GM23338 (cell line): Measurements from ENCODE around the gene IFRD1. TPM values are rescaled to one million over a fixed set of nuclear protein-coding genes. Genes with fewer than 3 reads are reported as not detected.

Experiments
- ATAC-seq: fragments of 200-7000 bp; cut with Tn5 transposase; 3 replicates; pipeline ENCODE4 v1.9.1; 2020
- DNase-seq: peaks from one replicate; pipeline ENCODE4 v3.0.0-alpha.2; 2015; ENCODE audit warnings: low spot score
- H2AFZ ChIP-seq: fragments of 200-600 bp; sonication (generic); 2 replicates; pipeline ENCODE4 v1.8.0; 2016; ENCODE audit warnings: antibody characterized with exemption, mild to moderate bottlenecking, moderate library complexity
- H3F3A ChIP-seq: fragments of 200-600 bp; sonication (generic); replicated peaks from 2 replicates; pipeline ENCODE4 v1.8.0; 2017; ENCODE audit warnings: antibody characterized with exemption, mixed run types, low read depth
- H3K27ac ChIP-seq: fragments of 200-600 bp; sonication (generic); 2 replicates; pipeline ENCODE4 v1.6.1; 2016; ENCODE audit warnings: low read depth
- H3K27me3 ChIP-seq: fragments of 200-600 bp; sonication (generic); 2 replicates; pipeline ENCODE4 v1.8.0; 2016; ENCODE audit warnings: mild to moderate bottlenecking, mixed run types, moderate library complexity; ENCODE audit not compliant: insufficient read depth
- H3K36me3 ChIP-seq: fragments of 200-600 bp; sonication (generic); 2 replicates; pipeline ENCODE4 v1.8.0; 2016; ENCODE audit warnings: mild to moderate bottlenecking; ENCODE audit not compliant: insufficient read depth
- H3K4me1 ChIP-seq: fragments of 200-600 bp; sonication (generic); 2 replicates; pipeline ENCODE4 v1.8.0; 2016; ENCODE audit warnings: mild to moderate bottlenecking, moderate library complexity; ENCODE audit not compliant: insufficient read depth
- H3K4me2 ChIP-seq: fragments of 200-600 bp; sonication (generic); 2 replicates; pipeline ENCODE4 v1.7.1; 2017; ENCODE audit warnings: mixed run types
- H3K4me3 ChIP-seq: fragments of 200-600 bp; sonication (generic); 2 replicates; pipeline ENCODE4 v1.6.1; 2016; ENCODE audit warnings: mixed run types
- H3K79me2 ChIP-seq: fragments of 200-600 bp; sonication (generic); replicated peaks from 2 replicates; pipeline ENCODE4 v1.8.0; 2017; ENCODE audit warnings: mild to moderate bottlenecking; ENCODE audit not compliant: insufficient read depth
- H3K9me2 ChIP-seq: fragments of 200-600 bp; sonication (generic); 2 replicates; pipeline ENCODE4 v1.8.0; 2017; ENCODE audit not compliant: insufficient read depth
- H4K20me1 ChIP-seq: fragments of 200-600 bp; sonication (generic); replicated peaks from 2 replicates; pipeline ENCODE4 v1.8.0; 2017; ENCODE audit warnings: mild to moderate bottlenecking; ENCODE audit not compliant: insufficient read depth
- H3K27ac Mint-ChIP-seq: 2 replicates; pipeline ENCODE4 v1.8.0; 2020; ENCODE audit warnings: inconsistent platforms, mild to moderate bottlenecking, moderate library complexity, mixed read lengths
- H3K27me3 Mint-ChIP-seq: 3 replicates; pipeline ENCODE4 v1.8.0; 2022; ENCODE audit warnings: low read depth, mild to moderate bottlenecking, moderate library complexity, mixed read lengths, inconsistent platforms; ENCODE audit not compliant: insufficient read depth, poor library complexity
- H3K36me3 Mint-ChIP-seq: 3 replicates; pipeline ENCODE4 v1.8.0; 2021; ENCODE audit warnings: low read depth, mild to moderate bottlenecking, inconsistent platforms, moderate library complexity, mixed read lengths
- H3K4me1 Mint-ChIP-seq: 3 replicates; pipeline ENCODE4 v1.8.0; 2020; ENCODE audit warnings: mild to moderate bottlenecking, inconsistent platforms, mixed read lengths
- H3K4me3 Mint-ChIP-seq: 3 replicates; pipeline ENCODE4 v1.8.0; 2021; ENCODE audit warnings: moderate library complexity, mild to moderate bottlenecking, inconsistent platforms, mixed read lengths
- H3K9me3 Mint-ChIP-seq: 3 replicates; pipeline ENCODE4 v1.8.0; 2020; ENCODE audit warnings: moderate library complexity, mild to moderate bottlenecking, inconsistent platforms, mixed read lengths
- CREB1 ChIP-seq: fragments of 250-450 bp; sonication (Bioruptor Pico); IDR thresholded peaks from 2 replicates; pipeline ENCODE4 v1.5.0; 2020; ENCODE audit warnings: low read depth, mild to moderate bottlenecking, moderate library complexity
- CTCF ChIP-seq, 2 experiments: fragments of 200-600 bp in 1 of 2; sonication (generic) in 1 of 2; conservative IDR thresholded peaks; 2 replicates each; pipeline versions ENCODE4 v1.5.1 to v1.6.1; 2016 to 2017; ENCODE audit warnings: antibody characterized with exemption in 2 of 2, low read depth in 2 of 2, mild to moderate bottlenecking in 2 of 2, moderate library complexity in 1 of 2
- ETS1 ChIP-seq: IDR thresholded peaks from 2 replicates; pipeline ENCODE4 v1.6.1; 2016; ENCODE audit warnings: antibody characterized with exemption
- EZH2 ChIP-seq: fragments of 200-600 bp; sonication (generic); IDR thresholded peaks from one replicate; pipeline ENCODE4 v1.8.0; 2017; ENCODE audit warnings: antibody characterized with exemption, mild to moderate bottlenecking, low read depth; ENCODE audit not compliant: unreplicated experiment
- EZH2phosphoT487 ChIP-seq: fragments of 200-600 bp; sonication (generic); IDR thresholded peaks from one replicate; pipeline ENCODE4 v1.8.1; 2018; ENCODE audit warnings: antibody characterized with exemption; ENCODE audit not compliant: unreplicated experiment
- JUNB ChIP-seq: IDR thresholded peaks from one replicate; pipeline ENCODE4 v1.6.1; 2016; ENCODE audit warnings: antibody characterized with exemption; ENCODE audit not compliant: unreplicated experiment
- NANOG ChIP-seq: IDR thresholded peaks from 2 replicates; pipeline ENCODE4 v1.6.1; 2016; ENCODE audit warnings: antibody characterized with exemption, borderline replicate concordance
- POLR2AphosphoS5 ChIP-seq: IDR thresholded peaks from 2 replicates; pipeline ENCODE4 v1.6.1; 2016; ENCODE audit warnings: antibody characterized with exemption, low read depth
- STAT1 ChIP-seq: IDR thresholded peaks from one replicate; pipeline ENCODE4 v1.6.1; 2016; ENCODE audit warnings: antibody characterized with exemption; ENCODE audit not compliant: unreplicated experiment
- ZNF114 ChIP-seq: fragments of 250-450 bp; sonication (Bioruptor Pico); IDR thresholded peaks from 2 replicates; pipeline ENCODE4 v1.5.0; 2020; ENCODE audit warnings: mild to moderate bottlenecking, moderate library complexity
- ZNF331 ChIP-seq: fragments of 250-450 bp; sonication (Bioruptor Pico); IDR thresholded peaks from 2 replicates; pipeline ENCODE4 v1.5.0; 2020; ENCODE audit warnings: low read depth, mild to moderate bottlenecking, moderate library complexity
- polyA plus RNA-seq: library from polyadenylated mRNA; unstranded; fragments of >200 nt; fragmentation: Nextera tagmentation; extraction: Ambion mirVana; gene quantifications from 2 replicates; pipeline ENCODE4 v1.2.1, GENCODE V29; 2016
- total RNA-seq: library from RNA; depleted of rRNA; stranded (reverse); fragments of >200 nt; shearing (Covaris generic); gene quantifications from 2 replicates; pipeline ENCODE4 v1.2.3, GENCODE V29; 2014
- TF ChIP-seq, protein P1 (sequence below): fragments of 250-450 bp; sonication (Bioruptor Pico); IDR thresholded peaks from 2 replicates; pipeline ENCODE4 v1.5.0; 2020; ENCODE audit warnings: mild to moderate bottlenecking, moderate library complexity

IFRD1 gene
- total and polyA plus RNA-seq, 2 experiments from 2014 or later = 69.6 to 73.6 TPM

DNA sequence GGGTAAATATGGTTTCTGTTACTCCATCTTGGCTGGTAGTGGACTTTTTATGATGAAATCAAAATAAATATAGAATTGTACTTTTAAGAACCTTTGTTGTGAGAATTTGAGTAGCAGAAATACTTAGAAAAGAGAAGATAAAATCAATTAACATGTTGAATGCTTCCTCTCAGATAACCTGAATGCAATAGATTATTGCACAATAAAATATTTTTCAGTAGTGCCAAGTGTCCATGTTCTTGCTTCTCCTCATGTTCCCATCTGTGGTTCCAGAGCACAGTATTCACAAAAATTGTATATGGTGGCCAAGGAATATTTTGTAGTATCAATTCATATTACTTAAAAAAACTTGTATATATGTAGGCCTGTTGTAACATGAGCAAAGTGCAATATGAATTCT lies 45.9 kb upstream of the IFRD1 start:
- no peaks in the 10 kb centered on the region for H3K9me3 Mint-ChIP-seq
- no peaks in the 10 kb centered on the region for H3K27me3 Mint-ChIP-seq
- H3K79me2 ChIP-seq = no peaks in the 10 kb centered on the region
- no peaks in the 10 kb centered on the region for H3F3A ChIP-seq
- H3K36me3 Mint-ChIP-seq = no peaks in the 10 kb centered on the region
- H3K9me2 ChIP-seq = no peaks in the 10 kb centered on the region
- H4K20me1 ChIP-seq = no peaks in the 10 kb centered on the region
- no peaks in the 10 kb centered on the region for H3K4me1 ChIP-seq
- H3K4me1 Mint-ChIP-seq = no peaks in the 10 kb centered on the region; the same call in 2 of the 3 replicates
- DNase-seq (no peak), ATAC-seq (no peak)
- no peak overlapping the region for H3K4me3 ChIP-seq
- H3K27ac ChIP-seq = no peak overlapping the region
- no peak overlapping the region for H2AFZ ChIP-seq
- H3K4me2 ChIP-seq = no peak overlapping the region
- no peaks in the 10 kb centered on the region for H3K36me3 ChIP-seq
- H3K27me3 ChIP-seq = no peaks in the 10 kb centered on the region
- no peak overlapping the region for H3K27ac Mint-ChIP-seq
- H3K4me3 Mint-ChIP-seq = no peak overlapping the region
- no peak for TF ChIP-seq STAT1
- no peak for TF ChIP-seq CREB1
- no peak for TF ChIP-seq EZH2
- no peak for TF ChIP-seq ZNF114 (CRISPR knock-in tag)

GRCh38 chr7:112405286-112405685 lies 45.0 kb upstream of the IFRD1 start:
- H3K27me3 ChIP-seq = no peaks in the 10 kb centered on the region
- ATAC-seq = no peak
- H3K79me2 ChIP-seq = no peaks in the 10 kb centered on the region
- no peak overlapping the region for H3K4me3 Mint-ChIP-seq
- no peak for DNase-seq
- no peak overlapping the region for H3K27ac Mint-ChIP-seq
- no peaks in the 10 kb centered on the region for H3K36me3 ChIP-seq
- no peaks in the 10 kb centered on the region for H3K36me3 Mint-ChIP-seq
- H4K20me1 ChIP-seq = no peaks in the 10 kb centered on the region
- H3K9me2 ChIP-seq = no peaks in the 10 kb centered on the region
- H2AFZ ChIP-seq = no peak overlapping the region
- H3K4me1 ChIP-seq = no peaks in the 10 kb centered on the region
- no peak overlapping the region for H3K27ac ChIP-seq
- H3F3A ChIP-seq = no peaks in the 10 kb centered on the region
- H3K9me3 Mint-ChIP-seq = no peaks in the 10 kb centered on the region
- no peaks in the 10 kb centered on the region; the same call in 2 of the 3 replicates for H3K4me1 Mint-ChIP-seq
- H3K4me3 ChIP-seq = no peak overlapping the region
- H3K27me3 Mint-ChIP-seq = no peaks in the 10 kb centered on the region
- H3K4me2 ChIP-seq = no peak overlapping the region
- TF ChIP-seq POLR2AphosphoS5 = no peak
- no peak for TF ChIP-seq EZH2phosphoT487
- no peak for TF ChIP-seq ZNF114 (CRISPR knock-in tag)
- TF ChIP-seq ZNF331 (CRISPR knock-in tag) = no peak
- TF ChIP-seq CREB1 = no peak
- TF ChIP-seq NANOG = no peak
- TF ChIP-seq, protein P1, sequence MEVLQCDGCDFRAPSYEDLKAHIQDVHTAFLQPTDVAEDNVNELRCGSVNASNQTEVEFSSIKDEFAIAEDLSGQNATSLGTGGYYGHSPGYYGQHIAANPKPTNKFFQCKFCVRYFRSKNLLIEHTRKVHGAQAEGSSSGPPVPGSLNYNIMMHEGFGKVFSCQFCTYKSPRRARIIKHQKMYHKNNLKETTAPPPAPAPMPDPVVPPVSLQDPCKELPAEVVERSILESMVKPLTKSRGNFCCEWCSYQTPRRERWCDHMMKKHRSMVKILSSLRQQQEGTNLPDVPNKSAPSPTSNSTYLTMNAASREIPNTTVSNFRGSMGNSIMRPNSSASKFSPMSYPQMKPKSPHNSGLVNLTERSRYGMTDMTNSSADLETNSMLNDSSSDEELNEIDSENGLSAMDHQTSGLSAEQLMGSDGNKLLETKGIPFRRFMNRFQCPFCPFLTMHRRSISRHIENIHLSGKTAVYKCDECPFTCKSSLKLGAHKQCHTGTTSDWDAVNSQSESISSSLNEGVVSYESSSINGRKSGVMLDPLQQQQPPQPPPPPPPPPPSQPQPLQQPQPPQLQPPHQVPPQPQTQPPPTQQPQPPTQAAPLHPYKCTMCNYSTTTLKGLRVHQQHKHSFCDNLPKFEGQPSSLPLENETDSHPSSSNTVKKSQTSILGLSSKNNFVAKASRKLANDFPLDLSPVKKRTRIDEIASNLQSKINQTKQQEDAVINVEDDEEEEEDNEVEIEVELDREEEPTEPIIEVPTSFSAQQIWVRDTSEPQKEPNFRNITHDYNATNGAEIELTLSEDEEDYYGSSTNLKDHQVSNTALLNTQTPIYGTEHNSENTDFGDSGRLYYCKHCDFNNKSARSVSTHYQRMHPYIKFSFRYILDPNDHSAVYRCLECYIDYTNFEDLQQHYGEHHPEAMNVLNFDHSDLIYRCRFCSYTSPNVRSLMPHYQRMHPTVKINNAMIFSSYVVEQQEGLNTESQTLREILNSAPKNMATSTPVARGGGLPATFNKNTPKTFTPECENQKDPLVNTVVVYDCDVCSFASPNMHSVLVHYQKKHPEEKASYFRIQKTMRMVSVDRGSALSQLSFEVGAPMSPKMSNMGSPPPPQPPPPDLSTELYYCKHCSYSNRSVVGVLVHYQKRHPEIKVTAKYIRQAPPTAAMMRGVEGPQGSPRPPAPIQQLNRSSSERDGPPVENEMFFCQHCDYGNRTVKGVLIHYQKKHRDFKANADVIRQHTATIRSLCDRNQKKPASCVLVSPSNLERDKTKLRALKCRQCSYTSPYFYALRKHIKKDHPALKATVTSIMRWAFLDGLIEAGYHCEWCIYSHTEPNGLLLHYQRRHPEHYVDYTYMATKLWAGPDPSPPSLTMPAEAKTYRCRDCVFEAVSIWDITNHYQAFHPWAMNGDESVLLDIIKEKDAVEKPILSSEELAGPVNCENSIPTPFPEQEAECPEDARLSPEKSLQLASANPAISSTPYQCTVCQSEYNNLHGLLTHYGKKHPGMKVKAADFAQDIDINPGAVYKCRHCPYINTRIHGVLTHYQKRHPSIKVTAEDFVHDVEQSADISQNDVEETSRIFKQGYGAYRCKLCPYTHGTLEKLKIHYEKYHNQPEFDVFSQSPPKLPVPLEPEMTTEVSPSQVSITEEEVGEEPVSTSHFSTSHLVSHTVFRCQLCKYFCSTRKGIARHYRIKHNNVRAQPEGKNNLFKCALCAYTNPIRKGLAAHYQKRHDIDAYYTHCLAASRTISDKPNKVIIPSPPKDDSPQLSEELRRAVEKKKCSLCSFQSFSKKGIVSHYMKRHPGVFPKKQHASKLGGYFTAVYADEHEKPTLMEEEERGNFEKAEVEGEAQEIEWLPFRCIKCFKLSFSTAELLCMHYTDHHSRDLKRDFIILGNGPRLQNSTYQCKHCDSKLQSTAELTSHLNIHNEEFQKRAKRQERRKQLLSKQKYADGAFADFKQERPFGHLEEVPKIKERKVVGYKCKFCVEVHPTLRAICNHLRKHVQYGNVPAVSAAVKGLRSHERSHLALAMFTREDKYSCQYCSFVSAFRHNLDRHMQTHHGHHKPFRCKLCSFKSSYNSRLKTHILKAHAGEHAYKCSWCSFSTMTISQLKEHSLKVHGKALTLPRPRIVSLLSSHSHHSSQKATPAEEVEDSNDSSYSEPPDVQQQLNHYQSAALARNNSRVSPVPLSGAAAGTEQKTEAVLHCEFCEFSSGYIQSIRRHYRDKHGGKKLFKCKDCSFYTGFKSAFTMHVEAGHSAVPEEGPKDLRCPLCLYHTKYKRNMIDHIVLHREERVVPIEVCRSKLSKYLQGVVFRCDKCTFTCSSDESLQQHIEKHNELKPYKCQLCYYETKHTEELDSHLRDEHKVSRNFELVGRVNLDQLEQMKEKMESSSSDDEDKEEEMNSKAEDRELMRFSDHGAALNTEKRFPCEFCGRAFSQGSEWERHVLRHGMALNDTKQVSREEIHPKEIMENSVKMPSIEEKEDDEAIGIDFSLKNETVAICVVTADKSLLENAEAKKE (CRISPR knock-in tag) = no peak
- no peak for TF ChIP-seq JUNB
- no peak for TF ChIP-seq ETS1
- no peak for TF ChIP-seq CTCF (conservative IDR thresholded peaks at IDR 0.05; ENCODE audit: low read depth in 2 of 2)
